Testis (tissue), 2 donors: ENCODE measurements around the gene EYA2.

Source experiments
- POLR2A ChIP-seq: fragments of 450-650 bp; IDR thresholded peaks from one replicate; pipeline ENCODE4 v1.6.1; 2017; ENCODE audit warnings: antibody characterized with exemption, mild to moderate bottlenecking, moderate library complexity
- TF ChIP-seq, protein P1 (sequence below), 3 experiments: fragments of 450-650 bp in 2 of 3; fragments of 200-600 bp in 1 of 3; sonication (generic) in 1 of 3; IDR thresholded peaks; one replicate each; pipeline ENCODE4 v1.5.1; 2016 to 2019; ENCODE audit warnings: antibody characterized with exemption in 3 of 3, mild to moderate bottlenecking in 2 of 3, moderate library complexity in 1 of 3

DNA sequence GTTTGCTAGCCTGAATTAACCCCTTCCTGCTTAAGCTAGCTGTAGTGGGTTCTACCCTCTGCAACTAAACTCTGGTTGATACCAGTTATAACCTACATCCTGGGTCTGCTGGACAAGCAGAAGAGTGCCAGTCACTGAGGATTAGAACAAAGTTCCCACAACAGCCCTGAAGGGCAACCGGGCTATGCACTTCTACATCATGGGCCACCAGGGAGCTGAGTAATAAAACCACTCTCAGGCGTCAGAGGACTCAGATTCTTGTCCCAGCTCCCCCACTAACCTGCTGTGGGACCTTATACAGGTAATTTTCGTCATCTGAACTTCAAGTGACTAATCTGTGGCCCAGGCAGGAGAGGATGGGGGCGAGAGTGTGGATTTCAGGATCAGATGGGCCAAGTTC lies 56.8 kb downstream of the EYA2 start:
- TF ChIP-seq, protein P1, sequence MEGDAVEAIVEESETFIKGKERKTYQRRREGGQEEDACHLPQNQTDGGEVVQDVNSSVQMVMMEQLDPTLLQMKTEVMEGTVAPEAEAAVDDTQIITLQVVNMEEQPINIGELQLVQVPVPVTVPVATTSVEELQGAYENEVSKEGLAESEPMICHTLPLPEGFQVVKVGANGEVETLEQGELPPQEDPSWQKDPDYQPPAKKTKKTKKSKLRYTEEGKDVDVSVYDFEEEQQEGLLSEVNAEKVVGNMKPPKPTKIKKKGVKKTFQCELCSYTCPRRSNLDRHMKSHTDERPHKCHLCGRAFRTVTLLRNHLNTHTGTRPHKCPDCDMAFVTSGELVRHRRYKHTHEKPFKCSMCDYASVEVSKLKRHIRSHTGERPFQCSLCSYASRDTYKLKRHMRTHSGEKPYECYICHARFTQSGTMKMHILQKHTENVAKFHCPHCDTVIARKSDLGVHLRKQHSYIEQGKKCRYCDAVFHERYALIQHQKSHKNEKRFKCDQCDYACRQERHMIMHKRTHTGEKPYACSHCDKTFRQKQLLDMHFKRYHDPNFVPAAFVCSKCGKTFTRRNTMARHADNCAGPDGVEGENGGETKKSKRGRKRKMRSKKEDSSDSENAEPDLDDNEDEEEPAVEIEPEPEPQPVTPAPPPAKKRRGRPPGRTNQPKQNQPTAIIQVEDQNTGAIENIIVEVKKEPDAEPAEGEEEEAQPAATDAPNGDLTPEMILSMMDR (IDR thresholded peaks at IDR 0.05): no peak
- TF ChIP-seq POLR2A: no peak
